SK-N-SH (cell line): ENCODE results near the gene SEZ6. TPM values are rescaled to one million over a fixed set of nuclear protein-coding genes. Genes with fewer than 3 reads are reported as not detected.

Experiments used
- CTCF ChIA-PET: fragments of 300-600, 350-600 bp; formaldehyde crosslinking; extraction: SDS; loops from one replicate; lab custom pipeline; 2021; lab: Yijun Ruan, JAX
- POLR2A ChIA-PET: fragments of 350-600 bp; sonication (Branson Sonifier 250); formaldehyde crosslinking; extraction: SDS; loops from one replicate; lab custom pipeline; 2020; ENCODE audit warnings: antibody characterized with exemption, inconsistent platforms; lab: Yijun Ruan, JAX
- DNase-seq: peaks from one replicate; pipeline ENCODE4 v3.0.0; 2012
- H2AFZ ChIP-seq: fragments of 200-600 bp; sonication (generic); 2 replicates; pipeline ENCODE4 v1.8.1; 2016; ENCODE audit warnings: antibody characterized with exemption, mild to moderate bottlenecking, low read depth
- H3F3A ChIP-seq: fragments of 200-600 bp; sonication (generic); replicated peaks from 2 replicates; pipeline ENCODE3; 2016; ENCODE audit warnings: antibody characterized with exemption, mild to moderate bottlenecking; ENCODE audit not compliant: insufficient read depth
- H3K27ac ChIP-seq, 2 experiments: fragments of 200-500 bp in 1 of 2; fragments of 200-600 bp in 1 of 2; sonication (Bioruptor generic) in 1 of 2; sonication (generic), shearing (Covaris generic) in 1 of 2; 2 replicates each; pipeline versions ENCODE4 v1.5.1 to v1.6.1; 2014 to 2016; ENCODE audit warnings: low read depth in 2 of 2, inconsistent platforms in 1 of 2, low read length in 1 of 2, mild to moderate bottlenecking in 1 of 2, mixed read lengths in 1 of 2
- H3K27me3 ChIP-seq: fragments of 200-600 bp; sonication (generic), shearing (Covaris generic); 2 replicates; pipeline ENCODE4 v1.6.1; 2016; ENCODE audit warnings: mixed run types; ENCODE audit not compliant: insufficient read depth
- H3K36me3 ChIP-seq, 2 experiments: fragments of 200-500 bp in 1 of 2; fragments of 200-600 bp in 1 of 2; sonication (Bioruptor generic) in 1 of 2; sonication (generic) in 1 of 2; replicated peaks in 1 of 2; 2 replicates each; pipeline versions ENCODE3 to v1.5.1; 2014 to 2016; ENCODE audit warnings: low read length in 1 of 2, mild to moderate bottlenecking in 1 of 2; ENCODE audit not compliant: insufficient read depth in 2 of 2, control insufficient read depth in 1 of 2
- H3K4me1 ChIP-seq, 2 experiments: fragments of 200-500 bp in 1 of 2; fragments of 200-600 bp in 1 of 2; sonication (Bioruptor generic) in 1 of 2; sonication (generic), shearing (Covaris generic) in 1 of 2; 2 replicates each; pipeline versions ENCODE4 v1.5.1 to v1.6.1; 2014 to 2016; ENCODE audit warnings: low read depth in 1 of 2, low read length in 1 of 2, mixed run types in 1 of 2; ENCODE audit not compliant: insufficient read depth in 2 of 2, control insufficient read depth in 1 of 2
- H3K4me2 ChIP-seq: fragments of 200-600 bp; sonication (generic), shearing (Covaris generic); 2 replicates; pipeline ENCODE4 v1.6.1; 2017; ENCODE audit warnings: mixed run types
- H3K4me3 ChIP-seq, 2 experiments: fragments of 200-500 bp in 1 of 2; fragments of 200-600 bp in 1 of 2; sonication (Bioruptor generic) in 1 of 2; sonication (generic), shearing (Covaris generic) in 1 of 2; 2 replicates each; pipeline versions ENCODE4 v1.5.1 to v1.8.1; 2014 to 2016; ENCODE audit warnings: low read depth in 2 of 2, inconsistent platforms in 1 of 2, low read length in 1 of 2, mild to moderate bottlenecking in 1 of 2, mixed read lengths in 1 of 2, moderate library complexity in 1 of 2
- H3K79me2 ChIP-seq: fragments of 200-600 bp; sonication (generic); 2 replicates; pipeline ENCODE4 v1.8.1; 2017; ENCODE audit warnings: mild to moderate bottlenecking; ENCODE audit not compliant: insufficient read depth
- H3K9ac ChIP-seq: fragments of 200-600 bp; sonication (generic); 2 replicates; pipeline ENCODE4 v1.6.1; 2017; ENCODE audit warnings: mixed run types
- H3K9me2 ChIP-seq: fragments of 200-600 bp; sonication (generic); 2 replicates; pipeline ENCODE4 v1.6.1; 2017; ENCODE audit warnings: mixed run types
- H3K9me3 ChIP-seq: fragments of 200-600 bp; sonication (generic); 2 replicates; pipeline ENCODE4 v1.6.1; 2017; ENCODE audit warnings: mixed run types, mild to moderate bottlenecking, moderate library complexity
- H4K20me1 ChIP-seq: fragments of 200-600 bp; sonication (generic); 2 replicates; pipeline ENCODE4 v1.6.1; 2017; ENCODE audit warnings: mild to moderate bottlenecking, mixed run types; ENCODE audit not compliant: insufficient read depth
- CHD2 ChIP-seq: fragments of 150-350 bp; IDR thresholded peaks from 2 replicates; pipeline ENCODE4 v1.6.1; 2018; ENCODE audit warnings: low read length; ENCODE audit not compliant: partially characterized antibody
- CTCF ChIP-seq: fragments of 200-600 bp; sonication (generic); IDR thresholded peaks from 2 replicates; pipeline ENCODE4 v1.6.1; 2017; ENCODE audit warnings: antibody characterized with exemption, mild to moderate bottlenecking, moderate library complexity
- ELF1 ChIP-seq: IDR thresholded peaks from 2 replicates; pipeline ENCODE4 v1.4.0; 2012
- EP300 ChIP-seq, 2 experiments: IDR thresholded peaks; 2 replicates each; pipeline versions ENCODE4 v1.4.0 to v1.6.1; 2012; ENCODE audit warnings: borderline replicate concordance in 1 of 2, low read depth in 1 of 2, low read length in 1 of 2
- EZH2phosphoT487 ChIP-seq: fragments of 200-600 bp; sonication (generic); IDR thresholded peaks from 2 replicates; pipeline ENCODE4 v1.6.1; 2017; ENCODE audit warnings: low read depth, mixed run types, mild to moderate bottlenecking, antibody characterized with exemption, moderate library complexity, borderline replicate concordance
- FOSL2 ChIP-seq: IDR thresholded peaks from 2 replicates; pipeline ENCODE4 v1.4.0; 2012; ENCODE audit warnings: low read depth, mild to moderate bottlenecking, moderate library complexity, borderline replicate concordance
- FOXJ3 ChIP-seq: sonication (generic); formaldehyde crosslinking; IDR thresholded peaks from 2 replicates; pipeline ENCODE4 v1.5.1; 2020; ENCODE audit warnings: mild to moderate bottlenecking, missing genetic modification reagents
- FOXM1 ChIP-seq: IDR thresholded peaks from 2 replicates; pipeline ENCODE4 v1.4.0; 2012; ENCODE audit warnings: low read depth, mild to moderate bottlenecking
- GABPA ChIP-seq: IDR thresholded peaks from 2 replicates; pipeline ENCODE4 v1.4.0; 2012; ENCODE audit warnings: low read depth, mild to moderate bottlenecking
- GATA2 ChIP-seq: sonication (generic); formaldehyde crosslinking; IDR thresholded peaks from 2 replicates; pipeline ENCODE4 v1.5.0; 2020; ENCODE audit warnings: mild to moderate bottlenecking, missing genetic modification reagents
- IRF3 ChIP-seq: fragments of 150-350 bp; IDR thresholded peaks from 2 replicates; pipeline ENCODE4 v1.6.1; 2016; ENCODE audit warnings: mild to moderate bottlenecking, low read depth, low read length
- JUND ChIP-seq: IDR thresholded peaks from 2 replicates; pipeline ENCODE4 v1.4.0; 2012
- MEF2A ChIP-seq: IDR thresholded peaks from 2 replicates; pipeline ENCODE4 v1.4.0; 2012; ENCODE audit warnings: low read depth, borderline replicate concordance
- MXI1 ChIP-seq: IDR thresholded peaks from 2 replicates; pipeline ENCODE4 v1.6.1; 2012; ENCODE audit warnings: mild to moderate bottlenecking, low read depth, low read length, improper control_type of control experiment
- NFIC ChIP-seq: IDR thresholded peaks from 2 replicates; pipeline ENCODE4 v1.4.0; 2012; ENCODE audit warnings: borderline replicate concordance
- NRF1 ChIP-seq: IDR thresholded peaks from 2 replicates; pipeline ENCODE4 v1.6.1; 2012; ENCODE audit warnings: low read depth, mild to moderate bottlenecking, low read length
- POLR2AphosphoS5 ChIP-seq: IDR thresholded peaks from 2 replicates; pipeline ENCODE4 v1.6.1; 2012; ENCODE audit warnings: low read depth, low read length
- RCOR1 ChIP-seq: fragments of 150-350 bp; IDR thresholded peaks from 2 replicates; pipeline ENCODE4 v1.6.1; 2017; ENCODE audit warnings: antibody characterized with exemption, low read length
- RFX5 ChIP-seq: IDR thresholded peaks from 2 replicates; pipeline ENCODE4 v1.6.1; 2012; ENCODE audit warnings: mild to moderate bottlenecking, improper control_type of control experiment, low read length
- RXRA ChIP-seq: IDR thresholded peaks from 2 replicates; pipeline ENCODE4 v1.4.0; 2012; ENCODE audit warnings: low read depth, mild to moderate bottlenecking, borderline replicate concordance
- SIN3A ChIP-seq: IDR thresholded peaks from 2 replicates; pipeline ENCODE4 v1.6.1; 2012; ENCODE audit warnings: low read depth, mild to moderate bottlenecking, low read length, moderate library complexity, borderline replicate concordance
- SMC3 ChIP-seq: IDR thresholded peaks from 2 replicates; pipeline ENCODE4 v1.6.1; 2012; ENCODE audit warnings: low read depth, low read length, improper control_type of control experiment
- TCF12 ChIP-seq: IDR thresholded peaks from 2 replicates; pipeline ENCODE4 v1.4.0; 2012
- TEAD4 ChIP-seq: IDR thresholded peaks from 2 replicates; pipeline ENCODE4 v1.4.0; 2012; ENCODE audit warnings: mild to moderate bottlenecking, borderline replicate concordance; ENCODE audit not compliant: insufficient read depth
- USF2 ChIP-seq: fragments of 150-350 bp; IDR thresholded peaks from 2 replicates; pipeline ENCODE4 v1.6.1; 2017; ENCODE audit warnings: antibody characterized with exemption, low read length, low read depth, borderline replicate concordance
- YY1 ChIP-seq: IDR thresholded peaks from 2 replicates; pipeline ENCODE4 v1.4.0; 2012; ENCODE audit warnings: low read depth, mild to moderate bottlenecking
- WGBS: methylation state at CpG from one replicate; pipeline ENCODE4 v1.1.6; 2017; ENCODE audit warnings: low lambda C conversion rate; 5-methylcytosine and 5-hydroxymethylcytosine counted together
- polyA plus RNA-seq, 3 experiments: library from polyadenylated mRNA; depleted of rRNA; stranded (reverse); fragments of >200 nt; gene quantifications; 2 replicates each; pipeline ENCODE4 v1.2.3, GENCODE V29; 2012
- TF ChIP-seq, protein P1 (sequence below): IDR thresholded peaks from 2 replicates; pipeline ENCODE4; 2012
- TF ChIP-seq, protein P2 (sequence below): IDR thresholded peaks from 2 replicates; pipeline ENCODE4 v1.4.0; 2012; ENCODE audit warnings: low read depth, borderline replicate concordance

SEZ6 gene
- polyA plus RNA-seq (2012; rRNA removed), result 0.12 and 0.37 TPM in 2 replicates
- polyA plus RNA-seq (2012; cell fraction: cytosol; rRNA removed), result 0.19 and 0.43 TPM in 2 replicates
- 0.34 and 0.36 TPM in 2 replicates for polyA plus RNA-seq (2012; cell fraction: nucleus; rRNA removed)

- 9% methylated on average over 20 of the region's 43 CpGs for WGBS
- Histone ChIP-seq H3K27me3 (peaks cover 35% of the 10 kb centered on the region), H3K79me2 (no peaks in the 10 kb centered on the region), H3K27ac (peak within 1 kb of the TSS in 1 of 2 experiments; percentile 28; a peak in 1 of 4 replicates), H3K9me2 (no peaks in the 10 kb centered on the region), H3K4me3 (peak within 1 kb of the TSS in 1 of 2 experiments; percentile 43; a peak in 3 of 4 replicates), H3F3A (peaks cover 4% of the 10 kb centered on the region), H3K4me1 (peaks cover 7 to 27% of the 10 kb centered on the region in 2 experiments; a peak in 2 of 4 replicates), H3K4me2 (peak within 1 kb of the TSS; percentile 57; the same call in 1 of the 2 replicates), H3K9ac (no peak within 1 kb of the TSS), H3K36me3 (no peaks in the 10 kb centered on the region), H4K20me1 (no peaks in the 10 kb centered on the region), H3K9me3 (no peaks in the 10 kb centered on the region), H2AFZ (no peak within 1 kb of the TSS)
- peak; percentile 94 for DNase-seq
- CTCF ChIA-PET, result interaction anchor here (0.8 to 7.2 kb wide), 15 partner anchors 9 to 214 kb away, joined by 3 to 53 read pairs (median 5); no protein-coding TSS in a partner anchor
- POLR2A ChIA-PET, result interaction anchor here (1.0 kb wide), 3 partner anchors 9 to 53 kb away, joined by 3 to 4 read pairs (median 3); no protein-coding TSS in a partner anchor
- TF ChIP-seq NFIC (no peak), IRF3 (no peak), TEAD4 (no peak), TCF12 (no peak), RXRA (no peak), CTCF (no peak), POLR2AphosphoS5 (no peak), NRF1 (no peak), GABPA (no peak), SIN3A (peak; percentile 85; the same call in 1 of the 2 replicates), USF2 (no peak), MXI1 (peak; percentile 72; the same call in 1 of the 2 replicates), RFX5 (no peak), FOSL2 (no peak), CHD2 (peak; percentile 48), FOXM1 (no peak), EP300 (IDR thresholded peaks at IDR 0.05; ENCODE audit: borderline replicate concordance in 1 of 2, low read depth in 1 of 2, low read length in 1 of 2) (peak; percentile 9 to 25; a peak in 1 of 4 replicates), JUND (no peak), MEF2A (no peak), FOXJ3 (CRISPR knock-in tag) (no peak), GATA2 (CRISPR knock-in tag) (no peak), YY1 (no peak), RCOR1 (no peak), EZH2phosphoT487 (no peak), ELF1 (no peak), SMC3 (peak; percentile 10; the same call in 1 of the 2 replicates)
- TF ChIP-seq, protein P1, sequence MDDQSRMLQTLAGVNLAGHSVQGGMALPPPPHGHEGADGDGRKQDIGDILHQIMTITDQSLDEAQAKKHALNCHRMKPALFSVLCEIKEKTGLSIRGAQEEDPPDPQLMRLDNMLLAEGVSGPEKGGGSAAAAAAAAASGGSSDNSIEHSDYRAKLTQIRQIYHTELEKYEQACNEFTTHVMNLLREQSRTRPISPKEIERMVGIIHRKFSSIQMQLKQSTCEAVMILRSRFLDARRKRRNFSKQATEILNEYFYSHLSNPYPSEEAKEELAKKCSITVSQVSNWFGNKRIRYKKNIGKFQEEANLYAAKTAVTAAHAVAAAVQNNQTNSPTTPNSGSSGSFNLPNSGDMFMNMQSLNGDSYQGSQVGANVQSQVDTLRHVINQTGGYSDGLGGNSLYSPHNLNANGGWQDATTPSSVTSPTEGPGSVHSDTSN, result no peak; the same call in 1 of the 2 replicates
- TF ChIP-seq, protein P2, sequence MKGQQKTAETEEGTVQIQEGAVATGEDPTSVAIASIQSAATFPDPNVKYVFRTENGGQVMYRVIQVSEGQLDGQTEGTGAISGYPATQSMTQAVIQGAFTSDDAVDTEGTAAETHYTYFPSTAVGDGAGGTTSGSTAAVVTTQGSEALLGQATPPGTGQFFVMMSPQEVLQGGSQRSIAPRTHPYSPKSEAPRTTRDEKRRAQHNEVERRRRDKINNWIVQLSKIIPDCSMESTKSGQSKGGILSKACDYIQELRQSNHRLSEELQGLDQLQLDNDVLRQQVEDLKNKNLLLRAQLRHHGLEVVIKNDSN, result no peak
These were observed at the start of gene SEZ6 for GRCh38 chr17:29005936-29006511. Gene SEZ6 (minus strand): TSS chr17:29006033. CDS start chr17:29005869, 164 bp downstream.
